NCI-H524 (cell line): Measurements from ENCODE around the gene CCDC159.

ENCODE experiments used
- DNase-seq, 2 experiments: peaks; one replicate each; lab custom pipeline; 2025; lab: John Stamatoyannopoulos, UW

The CCDC159 gene

DNA sequence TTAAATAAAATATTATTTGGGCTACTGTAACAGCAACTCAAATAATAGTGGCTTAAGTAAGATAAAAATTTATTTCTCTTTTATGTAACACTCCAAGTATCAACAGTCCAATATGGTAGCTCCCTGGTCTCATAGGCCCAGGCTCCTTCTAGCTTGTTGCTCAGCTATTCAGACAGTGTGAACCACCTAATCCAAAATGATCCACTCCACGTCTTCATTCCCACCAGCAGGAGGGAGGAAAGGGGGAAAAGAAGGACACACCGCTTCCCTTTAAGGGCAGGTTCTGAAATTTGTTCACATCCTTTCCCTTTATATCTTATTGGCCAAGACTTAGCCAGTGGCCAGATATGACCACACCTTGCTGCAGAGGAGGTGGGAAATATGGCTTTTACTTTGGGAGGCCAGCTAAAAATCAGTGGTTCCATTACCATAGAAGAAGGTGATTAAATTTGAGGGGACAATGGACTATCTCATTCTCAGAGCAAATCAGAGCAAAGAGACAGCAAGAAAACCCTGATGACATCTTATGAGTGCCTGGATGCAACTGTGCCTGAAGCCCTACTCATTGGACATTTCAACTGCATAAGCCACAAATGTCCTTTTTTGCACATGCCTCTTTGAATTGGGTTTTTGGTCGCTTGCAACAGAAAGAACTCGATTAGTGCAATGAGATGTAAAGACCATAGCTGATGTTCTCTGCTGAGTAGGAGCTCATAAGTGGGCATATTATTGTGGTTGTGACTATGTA lies 44.8 kb downstream of the CCDC159 start:
- DNase-seq = no peak

- no peak for DNase-seq
Observed at GRCh38 chr19:11397089-11397610, 50.8 kb downstream of the CCDC159 start.

DNA sequence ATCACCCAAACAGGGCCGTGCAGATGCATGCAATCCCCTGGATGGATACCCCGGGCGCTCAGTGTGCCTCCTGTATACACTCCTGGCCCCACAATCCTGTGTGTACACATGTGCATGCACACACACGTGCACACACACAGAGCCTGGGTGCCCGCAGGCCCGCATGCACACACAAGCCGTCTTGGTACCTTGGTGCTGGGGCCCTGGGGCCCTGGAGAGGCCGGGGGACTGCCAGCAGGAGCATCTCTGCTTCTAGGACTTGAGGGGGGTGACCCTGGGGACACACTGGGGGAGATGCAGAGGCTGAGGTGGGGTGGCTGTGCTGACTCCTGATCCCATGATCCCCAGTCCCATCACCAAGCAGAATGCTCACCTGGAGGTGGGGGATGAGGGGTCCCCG lies 53.3 kb downstream of the CCDC159 start:
- no peak for DNase-seq

DNA sequence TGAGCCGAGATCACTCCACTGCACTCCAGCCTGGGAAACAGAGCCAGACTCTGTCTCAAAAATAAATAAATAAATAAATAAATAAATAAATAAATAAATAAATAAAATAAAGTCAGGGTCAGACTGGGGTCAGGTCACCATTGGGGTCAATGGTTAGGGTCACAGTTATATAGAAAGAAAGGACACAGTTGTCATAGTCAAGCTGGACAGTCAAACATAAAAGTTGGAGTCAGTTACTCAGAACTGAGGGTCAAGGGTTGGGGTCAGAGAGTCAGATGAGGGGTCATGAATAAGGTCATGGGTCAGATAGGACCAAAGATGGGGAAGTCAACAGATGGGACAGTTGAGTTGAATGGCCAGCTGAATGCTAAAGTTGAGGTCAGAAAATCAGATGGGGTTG lies 54.5 kb downstream of the CCDC159 start:
- no peak for DNase-seq

GRCh38 chr19:11401808-11402543 lies 55.7 kb downstream of the CCDC159 start:
- DNase-seq = no peak
